ENCODE measurements around the gene GBGT1. TPM values are rescaled to one million over a fixed set of nuclear protein-coding genes. Genes with fewer than 3 reads are reported as not detected.

GBGT1 gene
- total RNA-seq, 4 donors from 2014 or later, result 0.15 to 10.3 (median 5.6) TPM

- TF ChIP-seq POLR2A (IDR thresholded peaks at IDR 0.05) (peak; percentile 14 to 56), CTCF (IDR thresholded peaks at IDR 0.05 in 4 of 5, conservative IDR thresholded peaks at IDR 0.05 in 1 of 5) (no peak)
- peak; percentile 81 to 94 for DNase-seq
- intact Hi-C loops (cut with DNase I; ENCODE audit: low total_unique reads) (no loop called here), in situ Hi-C loops (cut with MboI; ENCODE audit: low sequenced_read_pairs in 4 of 4) (no loop called here)
- Histone ChIP-seq H3K27me3 (no peaks in the 10 kb centered on the region), H3K4me3 (peak overlapping the region in 3 of 4 donors; percentile 49 to 51 (median 50)), H3K27ac (peak overlapping the region; percentile 83 to 99 (median 96)), H3K9me3 (no peaks in the 10 kb centered on the region), H3K36me3 (no peaks in the 10 kb centered on the region), H3K4me1 (peaks cover 62 to 70% of the 10 kb centered on the region in 2 donors)
- peak; percentile 71 to 88 for ATAC-seq
These were observed 36.3 kb downstream of the GBGT1 start for GRCh38 chr9:133127340-133127981.

- Histone ChIP-seq H3K9me3 (no peaks in the 10 kb centered on the region), H3K4me3 (peak overlapping the region; percentile 29 to 51 (median 50)), H3K27ac (peak overlapping the region; percentile 83 to 99 (median 96)), H3K27me3 (no peaks in the 10 kb centered on the region), H3K36me3 (no peaks in the 10 kb centered on the region), H3K4me1 (peaks cover 59 to 70% of the 10 kb centered on the region in 2 donors)
- no peak for TF ChIP-seq CTCF (IDR thresholded peaks at IDR 0.05 in 4 of 5, conservative IDR thresholded peaks at IDR 0.05 in 1 of 5)
- no peak for TF ChIP-seq POLR2A (IDR thresholded peaks at IDR 0.05)
- DNase-seq (peak in 1 of 2 donors; percentile 51), ATAC-seq (peak in 1 of 2 donors; percentile 26)
- intact Hi-C loops (cut with DNase I; ENCODE audit: low total_unique reads), result no loop called here
- in situ Hi-C loops (cut with MboI; ENCODE audit: low sequenced_read_pairs in 4 of 4), result no loop called here
These were observed 36.9 kb downstream of the GBGT1 start for GRCh38 chr9:133126697-133127339.

- no peak for TF ChIP-seq CTCF (IDR thresholded peaks at IDR 0.05 in 4 of 5, conservative IDR thresholded peaks at IDR 0.05 in 1 of 5)
- no peak for TF ChIP-seq POLR2A (IDR thresholded peaks at IDR 0.05)
- H3K27ac ChIP-seq, result peak overlapping the region; percentile 83 to 99 (median 96)
- H3K27me3 ChIP-seq, result no peaks in the 10 kb centered on the region
- peaks cover 52 to 69% of the 10 kb centered on the region in 2 donors for H3K4me1 ChIP-seq
- H3K4me3 ChIP-seq, result peak overlapping the region; percentile 29 to 51 (median 50)
- H3K36me3 ChIP-seq, result no peaks in the 10 kb centered on the region
- no peaks in the 10 kb centered on the region for H3K9me3 ChIP-seq
- ATAC-seq (peak; percentile 12 to 27), DNase-seq (peak in 1 of 2 donors; percentile 41)
- intact Hi-C loops (cut with DNase I; ENCODE audit: low total_unique reads), result no loop called here
- in situ Hi-C loops (cut with MboI; ENCODE audit: low sequenced_read_pairs in 4 of 4), result no loop called here
These were observed 37.6 kb downstream of the GBGT1 start for GRCh38 chr9:133125941-133126696.

- Histone ChIP-seq H3K27me3 (no peaks in the 10 kb centered on the region), H3K4me1 (peaks cover 53 to 75% of the 10 kb centered on the region in 2 donors), H3K27ac (peak overlapping the region; percentile 17 to 99 (median 50)), H3K36me3 (no peaks in the 10 kb centered on the region), H3K4me3 (no peak overlapping the region), H3K9me3 (no peaks in the 10 kb centered on the region)
- TF ChIP-seq POLR2A (IDR thresholded peaks at IDR 0.05) (no peak), CTCF (IDR thresholded peaks at IDR 0.05 in 4 of 5, conservative IDR thresholded peaks at IDR 0.05 in 1 of 5) (no peak)
- no peak for ATAC-seq
- in situ Hi-C loops (cut with MboI; ENCODE audit: low sequenced_read_pairs in 4 of 4) (no loop called here), intact Hi-C loops (cut with DNase I; ENCODE audit: low total_unique reads) (no loop called here)
- DNase-seq, result no peak
These were observed 38.8 kb downstream of the GBGT1 start for GRCh38 chr9:133124907-133125275.

Data from gastrocnemius medialis (tissue), 4 donors.